Measurements from ENCODE around the gene SYT11.

Gene SYT11

GRCh38 chr1:155931332-155932038 lies 72.1 kb downstream of the SYT11 start:
- no peak for TF ChIP-seq CTCF (IDR thresholded peaks at IDR 0.05; ENCODE audit: control extremely low read depth, extremely low read depth, low read depth, missing control alignments)
- CTCF ChIA-PET = interaction anchor here (1.2 to 4.4 kb wide), 5 partner anchors 13 to 134 kb away, joined by 4 to 42 read pairs (median 15); no protein-coding TSS in a partner anchor
- DNase-seq (ENCODE audit: extremely low spot score) = no peak
- POLR2A ChIA-PET = interaction anchor here (0.6 kb wide), 1 partner anchor 176 kb away, joined by 3 read pairs; no protein-coding TSS in a partner anchor

GRCh38 chr1:155932081-155932480 lies 72.7 kb downstream of the SYT11 start:
- ChIA-PET CTCF (interaction anchor here (1.6 to 4.4 kb wide), 5 partner anchors 20 to 143 kb away, joined by 3 to 42 read pairs (median 15); no protein-coding TSS in a partner anchor), POLR2A (interaction anchor here (0.7 to 1.1 kb wide), 6 partner anchors 8 to 133 kb away, joined by 3 to 4 read pairs (median 3); no protein-coding TSS in a partner anchor)
- TF ChIP-seq CTCF (IDR thresholded peaks at IDR 0.05; ENCODE audit: control extremely low read depth, extremely low read depth, low read depth, missing control alignments) = no peak
- no peak for DNase-seq (ENCODE audit: extremely low spot score)

GRCh38 chr1:155932487-155932886 lies 73.1 kb downstream of the SYT11 start:
- POLR2A ChIA-PET = interaction anchor here (0.7 to 1.1 kb wide), 6 partner anchors 9 to 133 kb away, joined by 3 to 4 read pairs (median 3); no protein-coding TSS in a partner anchor
- CTCF ChIA-PET = interaction anchor here (1.6 to 4.4 kb wide), 6 partner anchors 12 to 143 kb away, joined by 3 to 42 read pairs (median 12); no protein-coding TSS in a partner anchor
- no peak for DNase-seq (ENCODE audit: extremely low spot score)
- TF ChIP-seq CTCF (IDR thresholded peaks at IDR 0.05; ENCODE audit: control extremely low read depth, extremely low read depth, low read depth, missing control alignments) = no peak

- no peak for TF ChIP-seq CTCF (IDR thresholded peaks at IDR 0.05; ENCODE audit: control extremely low read depth, extremely low read depth, low read depth, missing control alignments)
- CTCF ChIA-PET = interaction anchor here (0.6 to 4.4 kb wide), 10 partner anchors 11 to 141 kb away, joined by 3 to 42 read pairs (median 4); no protein-coding TSS in a partner anchor
- DNase-seq (ENCODE audit: extremely low spot score) = no peak
- POLR2A ChIA-PET = interaction anchor here (0.6 to 2.5 kb wide), 4 partner anchors 9 to 406 kb away, joined by 3 to 14 read pairs (median 7); no protein-coding TSS in a partner anchor
These were observed 74.3 kb downstream of the SYT11 start for GRCh38 chr1:155933591-155934096.

- ChIA-PET CTCF (interaction anchor here (0.7 to 4.4 kb wide), 13 partner anchors 10 to 347 kb away, joined by 3 to 42 read pairs (median 4); partner anchors contain the start of gene ARHGEF2), POLR2A (interaction anchor here (0.6 to 2.5 kb wide), 6 partner anchors 8 to 407 kb away, joined by 3 to 14 read pairs (median 3); no protein-coding TSS in a partner anchor)
- TF ChIP-seq CTCF (IDR thresholded peaks at IDR 0.05; ENCODE audit: control extremely low read depth, extremely low read depth, low read depth, missing control alignments) = no peak
- DNase-seq (ENCODE audit: extremely low spot score) = peak; percentile 95
These were observed 74.9 kb downstream of the SYT11 start, which contains the start of gene KHDC4 for GRCh38 chr1:155934097-155934935. Gene KHDC4, minus strand, starts transcription at chr1:155934413. Its CDS starts 40 bp downstream, at chr1:155934373.
